Tibial nerve (tissue), 4 donors: ENCODE results near the gene LCLAT1. TPM values are rescaled to one million over a fixed set of nuclear protein-coding genes. Genes with fewer than 3 reads are reported as not detected.

Experiments used
- DNase-seq, 2 donors: peaks; one replicate each; pipeline ENCODE4 v3.0.0-alpha.2; 2019; ENCODE audit warnings: low spot score in 2 of 2
- H3K27ac ChIP-seq, 4 donors: fragments of 200-600 bp; sonication (generic) in 3 of 4; one replicate each; pipeline ENCODE4 v1.5.1; 2017 to 2019; ENCODE audit warnings: mild to moderate bottlenecking in 1 of 4
- H3K27me3 ChIP-seq, 2 donors: fragments of 200-600 bp; sonication (generic) in 1 of 2; one replicate each; pipeline versions ENCODE4 v1.5.1 to v1.6.0; 2017 to 2019
- H3K36me3 ChIP-seq, 3 donors: fragments of 200-600 bp; sonication (generic); one replicate each; pipeline ENCODE4 v1.5.1; 2018 to 2019
- H3K4me1 ChIP-seq, 4 donors: fragments of 200-600 bp; sonication (generic) in 3 of 4; one replicate each; pipeline ENCODE4 v1.5.1; 2017 to 2019
- H3K4me3 ChIP-seq, 4 donors: fragments of 200-600 bp; sonication (generic) in 3 of 4; one replicate each; pipeline ENCODE4 v1.5.1; 2017 to 2019; ENCODE audit warnings: mild to moderate bottlenecking in 1 of 4, moderate library complexity in 1 of 4
- H3K9me3 ChIP-seq, 4 donors: fragments of 200-600 bp; sonication (generic) in 3 of 4; one replicate each; pipeline ENCODE4 v1.5.1; 2017 to 2019
- EP300 ChIP-seq, 2 donors: sonication (generic); formaldehyde crosslinking; IDR thresholded peaks; one replicate each; pipeline ENCODE4 v1.6.1; 2017; ENCODE audit warnings: antibody characterized with exemption in 2 of 2, mild to moderate bottlenecking in 1 of 2
- POLR2A ChIP-seq, 2 donors: fragments of 450-650 bp; IDR thresholded peaks; one replicate each; pipeline ENCODE4 v1.6.1; 2017; ENCODE audit warnings: antibody characterized with exemption in 2 of 2, mild to moderate bottlenecking in 2 of 2, moderate library complexity in 2 of 2
- WGBS, 2 donors: methylation state at CpG; one replicate each; pipeline ENCODE4 v1.1.5; 2018; 5-methylcytosine and 5-hydroxymethylcytosine counted together
- total RNA-seq, 4 donors: library from RNA; depleted of rRNA; stranded (reverse); fragments of >200 nt; gene quantifications; one replicate each; pipeline ENCODE4 v1.1.0, GENCODE V29; 2016
- TF ChIP-seq, protein P1 (sequence below), 5 experiments: fragments of 200-600 bp in 3 of 5; fragments of 450-650 bp in 2 of 5; sonication (generic) in 3 of 5; IDR thresholded peaks; one replicate each; pipeline ENCODE4 v1.5.1; 2016 to 2019; ENCODE audit warnings: antibody characterized with exemption in 5 of 5, mild to moderate bottlenecking in 3 of 5, moderate library complexity in 2 of 5

Gene LCLAT1
- total RNA-seq, 4 donors from 2014 or later: 8.4 to 15.9 (median 11.8) TPM

DNA sequence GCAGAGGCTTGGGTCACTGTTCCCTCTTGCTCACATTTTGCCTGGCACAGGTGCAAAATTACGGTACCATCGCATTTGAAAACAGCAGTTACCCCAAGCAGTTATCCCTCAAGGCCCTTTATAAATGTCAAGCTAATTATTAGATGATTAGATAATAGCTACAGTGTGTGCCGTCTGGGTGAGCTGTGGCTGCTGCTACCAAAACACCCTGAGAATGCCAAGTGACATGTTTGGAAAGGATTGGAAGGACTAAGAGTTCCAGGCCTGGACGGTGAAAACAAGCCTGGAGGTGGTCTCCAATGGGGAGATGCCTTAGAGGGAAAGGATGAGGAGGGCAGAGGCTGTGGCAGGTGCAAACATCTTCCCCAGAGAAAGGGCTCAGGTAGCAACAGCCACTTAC lies 239.6 kb downstream of the LCLAT1 start:
- WGBS, 2 donors: 43 to 50% methylated on average over 4 of the region's 4 CpGs
- H3K4me3 ChIP-seq: no peak overlapping the region
- no peak overlapping the region for H3K27ac ChIP-seq
- H3K27me3 ChIP-seq: no peaks in the 10 kb centered on the region
- DNase-seq: no peak
- H3K36me3 ChIP-seq: no peaks in the 10 kb centered on the region
- H3K9me3 ChIP-seq: no peaks in the 10 kb centered on the region
- H3K4me1 ChIP-seq: no peaks in the 10 kb centered on the region
- TF ChIP-seq, protein P1, sequence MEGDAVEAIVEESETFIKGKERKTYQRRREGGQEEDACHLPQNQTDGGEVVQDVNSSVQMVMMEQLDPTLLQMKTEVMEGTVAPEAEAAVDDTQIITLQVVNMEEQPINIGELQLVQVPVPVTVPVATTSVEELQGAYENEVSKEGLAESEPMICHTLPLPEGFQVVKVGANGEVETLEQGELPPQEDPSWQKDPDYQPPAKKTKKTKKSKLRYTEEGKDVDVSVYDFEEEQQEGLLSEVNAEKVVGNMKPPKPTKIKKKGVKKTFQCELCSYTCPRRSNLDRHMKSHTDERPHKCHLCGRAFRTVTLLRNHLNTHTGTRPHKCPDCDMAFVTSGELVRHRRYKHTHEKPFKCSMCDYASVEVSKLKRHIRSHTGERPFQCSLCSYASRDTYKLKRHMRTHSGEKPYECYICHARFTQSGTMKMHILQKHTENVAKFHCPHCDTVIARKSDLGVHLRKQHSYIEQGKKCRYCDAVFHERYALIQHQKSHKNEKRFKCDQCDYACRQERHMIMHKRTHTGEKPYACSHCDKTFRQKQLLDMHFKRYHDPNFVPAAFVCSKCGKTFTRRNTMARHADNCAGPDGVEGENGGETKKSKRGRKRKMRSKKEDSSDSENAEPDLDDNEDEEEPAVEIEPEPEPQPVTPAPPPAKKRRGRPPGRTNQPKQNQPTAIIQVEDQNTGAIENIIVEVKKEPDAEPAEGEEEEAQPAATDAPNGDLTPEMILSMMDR (IDR thresholded peaks at IDR 0.05): no peak
- TF ChIP-seq EP300 (IDR thresholded peaks at IDR 0.05): no peak
- TF ChIP-seq POLR2A (IDR thresholded peaks at IDR 0.05): no peak

DNA sequence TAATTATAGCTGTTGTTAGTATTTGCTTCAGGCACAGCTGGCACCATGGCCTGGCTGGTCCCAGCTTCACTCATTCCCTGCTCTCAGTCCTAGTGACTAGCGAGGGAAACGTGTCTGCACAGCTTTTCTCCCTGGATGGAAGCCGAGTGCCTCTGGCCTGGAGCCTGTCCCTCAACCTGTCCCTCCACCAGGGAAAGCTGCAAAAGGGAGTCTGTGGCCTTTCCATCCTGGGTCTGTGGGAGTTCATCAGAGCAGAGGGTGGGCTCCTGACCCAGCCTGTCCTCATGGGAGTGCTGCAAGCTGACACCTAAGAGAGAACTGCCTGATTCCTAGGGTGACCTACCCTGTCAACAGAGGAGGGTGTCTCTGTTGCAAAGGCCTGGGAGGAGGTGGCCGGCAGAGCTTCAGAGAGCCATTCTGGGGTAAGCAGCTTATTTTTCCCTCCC lies 241.9 kb downstream of the LCLAT1 start:
- DNase-seq: no peak
- no peaks in the 10 kb centered on the region for H3K27me3 ChIP-seq
- no peaks in the 10 kb centered on the region for H3K4me1 ChIP-seq
- WGBS, 2 donors: 48 to 61% methylated on average over 4 of the region's 4 CpGs
- no peaks in the 10 kb centered on the region for H3K9me3 ChIP-seq
- peak overlapping the region in 1 of 4 donors; percentile 62 for H3K27ac ChIP-seq
- no peak overlapping the region for H3K4me3 ChIP-seq
- TF ChIP-seq, protein P1 (IDR thresholded peaks at IDR 0.05): no peak
- TF ChIP-seq EP300 (IDR thresholded peaks at IDR 0.05) (no peak), POLR2A (IDR thresholded peaks at IDR 0.05) (no peak)
- no peaks in the 10 kb centered on the region for H3K36me3 ChIP-seq

DNA sequence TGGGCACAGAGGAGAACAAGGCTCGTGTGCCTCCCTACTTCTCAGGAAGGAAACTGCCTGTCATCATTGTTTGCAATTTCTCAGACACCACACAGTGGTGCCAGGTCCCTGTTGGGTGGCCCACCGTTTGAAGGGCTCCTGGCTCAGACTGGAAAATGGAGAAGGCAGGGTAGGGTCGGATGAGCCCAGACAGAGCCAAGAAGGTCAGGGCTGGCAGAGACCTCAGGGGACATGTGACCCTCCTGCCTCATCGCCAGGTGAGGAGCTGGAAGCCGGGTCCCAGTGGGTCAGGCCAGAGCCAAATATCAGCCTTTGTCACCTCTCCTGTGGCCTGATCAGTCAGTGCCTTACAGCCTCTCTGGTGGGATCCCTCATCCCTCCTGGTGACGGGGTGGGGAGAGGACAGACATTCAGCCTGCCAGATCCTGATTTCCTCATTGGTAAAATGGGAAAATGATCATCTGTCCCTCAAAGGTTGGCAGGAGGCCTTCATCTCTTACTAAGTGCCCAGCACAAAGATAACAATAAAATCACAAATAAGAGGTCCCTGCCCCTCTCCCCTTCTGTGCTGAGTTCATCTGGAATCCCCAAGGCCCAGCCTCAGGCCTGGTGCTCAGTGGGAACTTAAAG lies 242.6 kb downstream of the LCLAT1 start:
- H3K27ac ChIP-seq: peak overlapping the region in 2 of 4 donors; percentile 50 to 62
- no peaks in the 10 kb centered on the region for H3K36me3 ChIP-seq
- 74 to 78% methylated on average over 6 of the region's 6 CpGs for WGBS, 2 donors
- no peaks in the 10 kb centered on the region for H3K4me1 ChIP-seq
- no peak overlapping the region for H3K4me3 ChIP-seq
- TF ChIP-seq EP300 (IDR thresholded peaks at IDR 0.05): no peak
- no peak for TF ChIP-seq POLR2A (IDR thresholded peaks at IDR 0.05)
- TF ChIP-seq, protein P1 (IDR thresholded peaks at IDR 0.05): no peak
- no peaks in the 10 kb centered on the region for H3K27me3 ChIP-seq
- DNase-seq: no peak
- no peaks in the 10 kb centered on the region for H3K9me3 ChIP-seq

DNA sequence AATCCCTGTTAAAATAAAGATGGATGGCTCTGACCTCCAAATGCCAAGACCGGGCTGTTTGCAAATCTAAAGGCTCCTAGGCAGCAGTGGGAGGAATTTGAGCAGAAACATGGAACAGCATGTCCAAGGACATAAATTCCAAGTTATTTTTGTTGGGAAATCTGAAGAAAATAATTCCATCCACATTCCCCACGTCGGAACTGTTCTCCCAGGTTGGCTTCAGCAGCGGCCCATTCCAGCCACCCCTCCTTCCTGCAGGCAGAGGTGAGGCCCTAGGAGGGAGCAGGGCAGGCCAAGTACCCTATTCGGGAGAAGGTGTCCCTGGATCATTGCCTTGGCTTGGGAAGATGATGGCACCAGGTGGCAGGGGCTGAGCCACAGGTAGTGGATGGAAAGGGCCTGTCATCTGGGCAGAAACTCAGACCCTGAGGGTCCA lies 243.1 kb downstream of the LCLAT1 start:
- WGBS, 2 donors: 62 to 79% methylated on average over 5 of the region's 5 CpGs
- H3K4me1 ChIP-seq: no peaks in the 10 kb centered on the region
- H3K9me3 ChIP-seq: no peaks in the 10 kb centered on the region
- H3K27ac ChIP-seq: peak overlapping the region in 2 of 4 donors; percentile 50 to 62
- H3K27me3 ChIP-seq: no peaks in the 10 kb centered on the region
- peak in 1 of 2 donors; percentile 26 for TF ChIP-seq EP300 (IDR thresholded peaks at IDR 0.05)
- TF ChIP-seq POLR2A (IDR thresholded peaks at IDR 0.05): no peak
- TF ChIP-seq, protein P1 (IDR thresholded peaks at IDR 0.05): no peak
- no peaks in the 10 kb centered on the region for H3K36me3 ChIP-seq
- no peak overlapping the region for H3K4me3 ChIP-seq
- DNase-seq: no peak

DNA sequence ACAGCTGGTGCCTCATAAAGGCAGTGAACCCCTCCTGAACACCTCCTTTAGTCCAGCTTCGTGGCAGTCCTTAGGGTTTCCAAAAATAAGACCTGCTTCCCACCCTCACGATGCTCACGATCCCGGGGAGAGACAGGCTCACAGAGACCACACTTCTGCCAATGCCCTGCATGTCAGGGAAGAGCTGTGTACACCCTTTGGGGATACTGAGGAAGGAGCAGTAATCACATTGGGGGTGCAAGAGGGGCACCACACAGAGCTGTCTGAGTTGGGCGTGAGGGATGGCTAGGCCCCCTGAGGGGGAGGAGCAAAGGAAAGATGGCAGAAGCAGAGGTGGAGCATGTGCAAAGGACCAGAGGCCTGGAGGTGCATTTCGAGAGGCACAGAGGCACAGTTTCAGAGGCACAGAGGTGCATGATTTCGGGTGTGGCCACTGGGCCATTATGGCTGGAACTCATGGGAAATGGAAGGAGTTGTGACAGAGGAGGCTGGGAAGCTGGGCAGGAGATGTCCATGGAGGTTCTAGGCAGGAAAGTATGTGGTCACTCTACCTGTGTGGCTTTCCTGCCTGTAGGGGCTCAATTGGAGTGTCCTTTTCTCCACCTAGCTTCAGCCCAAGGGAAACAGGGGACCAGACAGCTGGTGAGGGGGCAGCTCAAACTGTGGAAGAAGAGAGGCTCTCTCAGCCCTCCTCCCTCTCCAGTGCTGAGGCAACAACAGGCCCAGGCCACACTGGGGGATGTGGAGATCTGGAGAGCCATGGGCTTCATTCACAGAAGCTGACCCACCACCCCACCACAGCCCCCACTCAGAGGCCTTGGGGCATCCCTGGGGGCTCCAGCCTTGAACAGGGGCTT lies 244.3 kb downstream of the LCLAT1 start:
- DNase-seq: no peak
- no peak for TF ChIP-seq EP300 (IDR thresholded peaks at IDR 0.05)
- TF ChIP-seq, protein P1 (IDR thresholded peaks at IDR 0.05): no peak
- Histone ChIP-seq H3K9me3 (no peaks in the 10 kb centered on the region), H3K36me3 (no peaks in the 10 kb centered on the region), H3K27me3 (no peaks in the 10 kb centered on the region), H3K4me3 (no peak overlapping the region), H3K4me1 (no peaks in the 10 kb centered on the region), H3K27ac (no peak overlapping the region)
- 86 to 89% methylated on average over 7 of the region's 7 CpGs for WGBS, 2 donors
